ENCODE data around the gene ANO4.

GRCh38 chr12:101074940-101075680 lies 280.5 kb downstream of the ANO4 start:
- TF ChIP-seq PATZ1 (CRISPR knock-in tag; IDR thresholded peaks at IDR 0.05; ENCODE audit: borderline replicate concordance) (no peak), GLIS3 (CRISPR knock-in tag; IDR thresholded peaks at IDR 0.05) (no peak), ZFP3 (CRISPR knock-in tag; IDR thresholded peaks at IDR 0.05) (no peak)
